Mesothelial cell of epicardium (in vitro differentiated cells): ENCODE results near the gene TRIM62. TPM values are rescaled to one million over a fixed set of nuclear protein-coding genes. Genes with fewer than 3 reads are reported as not detected.
"Not testable (repeated sequence)": the region's sequence is repeated elsewhere in the genome, so short reads cannot be mapped to it uniquely, and the experiment has no call there.

Experiments
- DNase-seq, 2 experiments: peaks; one replicate each; pipeline ENCODE4 v3.0.0; 2021; ENCODE audit warnings: low spot score in 2 of 2; ENCODE audit not compliant: unreplicated experiment in 2 of 2
- H3K27ac Mint-ChIP-seq: 2 replicates; pipeline ENCODE4 v1.8.0; 2021; ENCODE audit warnings: mixed read lengths
- H3K27me3 Mint-ChIP-seq: 2 replicates; pipeline ENCODE4 v1.8.0; 2021; ENCODE audit warnings: low read depth, mixed read lengths
- H3K36me3 Mint-ChIP-seq: 2 replicates; pipeline ENCODE4 v1.8.0; 2021; ENCODE audit warnings: mixed read lengths
- H3K4me1 Mint-ChIP-seq: 2 replicates; pipeline ENCODE4 v1.8.0; 2021; ENCODE audit warnings: mixed read lengths
- H3K4me3 Mint-ChIP-seq: 2 replicates; pipeline ENCODE4 v1.8.0; 2021; ENCODE audit warnings: mild to moderate bottlenecking, moderate library complexity, mixed read lengths
- H3K9me3 Mint-ChIP-seq: 2 replicates; pipeline ENCODE4 v1.8.0; 2021; ENCODE audit warnings: mixed read lengths
- CTCF ChIP-seq: fragments of 200-600 bp; sonication (generic); IDR thresholded peaks from one replicate; pipeline ENCODE4 v1.5.0; 2021; ENCODE audit warnings: antibody characterized with exemption; ENCODE audit not compliant: unreplicated experiment
- total RNA-seq: library from RNA; stranded (reverse); gene quantifications from 3 replicates; pipeline ENCODE4 v1.2.1, GENCODE V29; 2021

TRIM62 gene
- total RNA-seq, 1 donor from 2014 or later: 13.9 TPM

- Mint-ChIP-seq H3K4me3 (no peak overlapping the region), H3K36me3 (no peaks in the 10 kb centered on the region), H3K9me3 (no peaks in the 10 kb centered on the region), H3K4me1 (no peaks in the 10 kb centered on the region), H3K27me3 (peaks cover 3% of the 10 kb centered on the region), H3K27ac (no peak overlapping the region)
- DNase-seq: no peak
- TF ChIP-seq CTCF: no peak
Observed at GRCh38 chr1:33118274-33118673, 63.6 kb downstream of the TRIM62 start.

GRCh38 chr1:33117440-33118085 is 64.3 kb downstream of the TRIM62 start:
- Mint-ChIP-seq H3K9me3 (no peaks in the 10 kb centered on the region), H3K36me3 (no peaks in the 10 kb centered on the region), H3K27ac (no peak overlapping the region), H3K27me3 (peaks cover 3% of the 10 kb centered on the region), H3K4me1 (no peaks in the 10 kb centered on the region), H3K4me3 (no peak overlapping the region)
- no peak for DNase-seq
- no peak for TF ChIP-seq CTCF

GRCh38 chr1:33111965-33112364 is 69.9 kb downstream of the TRIM62 start:
- Mint-ChIP-seq H3K27me3 (peaks cover 2% of the 10 kb centered on the region), H3K4me1 (no peaks in the 10 kb centered on the region), H3K9me3 (peaks cover 14% of the 10 kb centered on the region), H3K27ac (no peak overlapping the region), H3K4me3 (no peak overlapping the region), H3K36me3 (peaks cover 9% of the 10 kb centered on the region)
- DNase-seq: no peak
- no peak for TF ChIP-seq CTCF

GRCh38 chr1:33110477-33110876 is 71.4 kb downstream of the TRIM62 start:
- Mint-ChIP-seq H3K9me3 (peaks cover 14% of the 10 kb centered on the region), H3K27ac (no peak overlapping the region), H3K4me3 (no peak overlapping the region), H3K36me3 (peaks cover 9% of the 10 kb centered on the region), H3K27me3 (peaks cover 2% of the 10 kb centered on the region), H3K4me1 (no peaks in the 10 kb centered on the region)
- no peak for TF ChIP-seq CTCF
- DNase-seq: no peak

GRCh38 chr1:33100119-33100415 is 81.8 kb downstream of the TRIM62 start:
- not testable (repeated sequence) for DNase-seq, H3K27me3 Mint-ChIP-seq, H3K9me3 Mint-ChIP-seq, H3K27ac Mint-ChIP-seq, H3K4me3 Mint-ChIP-seq
- H3K4me1 Mint-ChIP-seq: peaks cover 10% of the 10 kb centered on the region
- peaks cover 17% of the 10 kb centered on the region for H3K36me3 Mint-ChIP-seq

- Mint-ChIP-seq H3K4me3 (no peak overlapping the region), H3K36me3 (peaks cover 17% of the 10 kb centered on the region), H3K27ac (peak overlapping the region; percentile 84), H3K9me3 (no peaks in the 10 kb centered on the region), H3K27me3 (no peaks in the 10 kb centered on the region), H3K4me1 (peaks cover 10% of the 10 kb centered on the region)
- TF ChIP-seq CTCF: peak; percentile 26
- DNase-seq: no peak
Observed at GRCh38 chr1:33099290-33100118, 82.3 kb downstream of the TRIM62 start.
